GM23338 (cell line): ENCODE results near the gene BICDL2.

Experiments
- CREB1 ChIP-seq: fragments of 250-450 bp; sonication (Bioruptor Pico); IDR thresholded peaks from 2 replicates; pipeline ENCODE4 v1.5.0; 2020; ENCODE audit warnings: low read depth, mild to moderate bottlenecking, moderate library complexity
- CTCF ChIP-seq, 2 experiments: fragments of 200-600 bp in 1 of 2; sonication (generic) in 1 of 2; conservative IDR thresholded peaks; 2 replicates each; pipeline versions ENCODE4 v1.5.1 to v1.6.1; 2016 to 2017; ENCODE audit warnings: antibody characterized with exemption in 2 of 2, low read depth in 2 of 2, mild to moderate bottlenecking in 2 of 2, moderate library complexity in 1 of 2
- ETS1 ChIP-seq: IDR thresholded peaks from 2 replicates; pipeline ENCODE4 v1.6.1; 2016; ENCODE audit warnings: antibody characterized with exemption
- EZH2 ChIP-seq: fragments of 200-600 bp; sonication (generic); IDR thresholded peaks from one replicate; pipeline ENCODE4 v1.8.0; 2017; ENCODE audit warnings: antibody characterized with exemption, mild to moderate bottlenecking, low read depth; ENCODE audit not compliant: unreplicated experiment
- EZH2phosphoT487 ChIP-seq: fragments of 200-600 bp; sonication (generic); IDR thresholded peaks from one replicate; pipeline ENCODE4 v1.8.1; 2018; ENCODE audit warnings: antibody characterized with exemption; ENCODE audit not compliant: unreplicated experiment
- POLR2AphosphoS5 ChIP-seq: IDR thresholded peaks from 2 replicates; pipeline ENCODE4 v1.6.1; 2016; ENCODE audit warnings: antibody characterized with exemption, low read depth
- REST ChIP-seq: IDR thresholded peaks from one replicate; pipeline ENCODE4 v1.6.1; 2018; ENCODE audit warnings: antibody characterized with exemption; ENCODE audit not compliant: unreplicated experiment
- ZNF331 ChIP-seq: fragments of 250-450 bp; sonication (Bioruptor Pico); IDR thresholded peaks from 2 replicates; pipeline ENCODE4 v1.5.0; 2020; ENCODE audit warnings: low read depth, mild to moderate bottlenecking, moderate library complexity

- no peak for TF ChIP-seq CTCF (conservative IDR thresholded peaks at IDR 0.05; ENCODE audit: low read depth in 2 of 2)
- TF ChIP-seq CREB1 (CRISPR knock-in tag) = peak; percentile 87
- no peak for TF ChIP-seq EZH2
- peak; percentile 36 for TF ChIP-seq REST
- TF ChIP-seq POLR2AphosphoS5 = peak; percentile 63
- TF ChIP-seq ETS1 = peak; percentile 73
- no peak for TF ChIP-seq EZH2phosphoT487
- TF ChIP-seq ZNF331 (CRISPR knock-in tag) = 0 out of 2 replicates have a peak, but pooled peaks have one; percentile 31
Observed at GRCh38 chr16:3007957-3008689, 28.6 kb downstream of the BICDL2 start.
